Measurements from ENCODE around the gene CNTNAP5.
A peak's percentile ranks its signal among the peaks of the same experiment; 100 is the strongest.

The CNTNAP5 gene

GRCh38 chr2:124921191-124921590, 896.1 kb downstream of the CNTNAP5 start:
- intact Hi-C loops (cut with DNase I), result no loop called here
- peak in 1 of 10 donors; percentile 50 for DNase-seq

- intact Hi-C loops (cut with DNase I), result no loop called here
- DNase-seq, result no peak
These were observed 898.0 kb downstream of the CNTNAP5 start for GRCh38 chr2:124923097-124923496.

GRCh38 chr2:124933883-124934282, 908.8 kb downstream of the CNTNAP5 start:
- intact Hi-C loops (cut with DNase I), result no loop called here

GRCh38 chr2:124953921-124954320, 928.8 kb downstream of the CNTNAP5 start:
- intact Hi-C loops (cut with DNase I), result no loop called here
- no peak for DNase-seq

More at GRCh38 chr2:124933883-124934282, 908.8 kb downstream of the CNTNAP5 start:
- no peak for DNase-seq

- no peak for DNase-seq
- intact Hi-C loops (cut with DNase I), result no loop called here
These were observed 934.5 kb downstream of the CNTNAP5 start for GRCh38 chr2:124959581-124959980.

DNA sequence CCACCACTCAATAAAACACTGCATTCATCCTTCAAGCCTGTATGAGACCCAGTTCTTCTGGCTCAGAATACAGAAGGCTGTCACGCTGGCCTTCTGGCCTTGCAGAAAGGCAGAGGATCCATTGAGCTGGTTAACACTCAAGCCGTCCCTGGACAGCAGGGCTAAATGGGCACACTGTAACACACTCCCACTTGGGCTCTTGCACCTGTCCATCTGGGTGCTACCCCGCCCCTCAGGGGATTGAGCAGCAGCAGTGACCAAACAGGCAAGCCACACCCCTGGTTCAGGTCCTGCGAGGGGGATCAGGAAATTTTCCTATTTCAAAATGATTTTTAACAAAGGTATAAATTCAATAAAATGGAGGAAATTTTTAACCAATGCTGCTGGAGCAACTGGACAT, 936.0 kb downstream of the CNTNAP5 start:
- peak in 1 of 10 donors; percentile 65 for DNase-seq
- intact Hi-C loops (cut with DNase I), result no loop called here

Measured in posterior cingulate gyrus (tissue), 11 donors.